HG02884 (cell line): Measurements from ENCODE around the gene DKK3.

Source experiments
- ATAC-seq: cut with Tn5 transposase; IDR thresholded peaks from one replicate; pipeline ENCODE4 v1.9.1; 2021; ENCODE audit warnings: mild to moderate bottlenecking, moderate library complexity; ENCODE audit not compliant: unreplicated experiment

DKK3 gene

DNA sequence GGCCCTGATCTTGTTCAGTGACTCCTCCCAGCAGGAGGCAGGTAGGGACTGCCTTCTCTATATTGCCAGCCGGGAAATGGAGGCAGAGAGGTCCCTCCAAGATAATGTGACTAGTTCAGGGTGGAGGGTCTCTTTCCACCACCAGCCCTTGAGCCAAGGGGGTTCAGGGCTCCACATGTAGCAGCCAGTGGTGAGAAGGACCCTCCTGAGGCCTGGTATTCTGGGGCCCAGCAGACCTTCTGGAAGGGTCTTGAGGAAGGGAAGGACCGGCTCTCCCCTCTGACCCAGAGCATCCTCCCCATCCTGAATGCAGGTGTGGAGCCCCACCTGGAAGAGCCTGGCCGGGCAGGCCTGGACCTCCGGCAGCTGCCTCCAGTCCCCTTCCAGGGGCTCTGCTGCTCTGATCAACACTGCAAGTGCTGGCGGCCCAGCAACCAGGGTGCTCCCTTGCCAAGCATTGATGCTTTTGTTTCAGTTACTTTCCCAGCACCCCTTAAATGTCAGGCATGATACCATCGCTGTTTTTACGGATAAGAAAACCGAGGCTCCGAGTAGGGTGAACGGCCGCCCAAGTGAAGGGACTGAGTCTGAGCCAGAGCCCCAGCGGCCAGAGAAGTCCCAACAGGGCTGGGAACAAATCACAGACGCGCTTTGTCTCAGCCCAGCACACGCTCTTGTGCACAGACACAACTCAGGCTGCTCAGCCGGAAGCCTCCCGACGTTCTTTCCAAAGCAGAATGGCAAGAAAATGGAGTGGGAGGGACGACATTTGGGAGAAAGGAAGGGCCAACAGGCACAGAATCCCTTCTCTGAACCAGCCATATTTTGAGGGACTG lies 38.8 kb downstream of the DKK3 start:
- no peak for ATAC-seq

DNA sequence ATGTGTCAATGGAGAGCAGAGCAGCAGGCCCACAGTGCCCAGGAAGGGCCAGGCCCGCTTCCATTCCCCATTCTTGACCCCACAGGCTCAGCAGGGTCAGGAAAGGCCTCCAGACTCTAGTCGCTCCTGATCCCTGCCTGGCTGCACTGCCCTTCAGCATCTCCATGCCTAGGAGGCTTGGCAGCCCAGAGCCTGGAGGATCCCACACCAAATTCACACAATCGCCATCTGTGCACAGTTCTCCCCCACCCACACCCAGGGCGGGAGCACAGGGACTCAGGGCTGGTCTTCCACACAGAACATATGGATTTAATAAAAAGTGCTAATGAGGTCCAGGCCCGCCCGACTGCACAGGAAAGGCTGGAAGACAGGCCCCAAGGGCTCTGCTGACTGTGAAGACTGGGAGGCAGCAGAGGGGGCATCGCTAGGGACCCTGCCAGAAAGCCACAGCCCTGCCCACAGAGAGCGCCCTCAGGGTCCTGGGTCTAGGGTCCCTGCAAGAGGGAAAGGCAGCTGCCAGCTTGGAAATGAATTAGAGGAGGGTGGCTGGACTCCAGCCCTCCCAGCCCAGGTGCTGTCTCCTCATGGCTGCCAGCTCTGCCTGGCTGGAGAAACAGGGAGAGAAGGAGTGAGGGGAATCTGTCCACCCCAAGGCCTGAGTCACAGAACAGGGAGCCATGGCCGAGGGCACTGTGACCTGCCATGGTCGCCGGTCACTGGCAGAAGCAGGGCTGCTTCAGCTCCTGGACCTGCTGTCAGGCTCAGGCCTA lies 39.7 kb downstream of the DKK3 start:
- ATAC-seq, result no peak

DNA sequence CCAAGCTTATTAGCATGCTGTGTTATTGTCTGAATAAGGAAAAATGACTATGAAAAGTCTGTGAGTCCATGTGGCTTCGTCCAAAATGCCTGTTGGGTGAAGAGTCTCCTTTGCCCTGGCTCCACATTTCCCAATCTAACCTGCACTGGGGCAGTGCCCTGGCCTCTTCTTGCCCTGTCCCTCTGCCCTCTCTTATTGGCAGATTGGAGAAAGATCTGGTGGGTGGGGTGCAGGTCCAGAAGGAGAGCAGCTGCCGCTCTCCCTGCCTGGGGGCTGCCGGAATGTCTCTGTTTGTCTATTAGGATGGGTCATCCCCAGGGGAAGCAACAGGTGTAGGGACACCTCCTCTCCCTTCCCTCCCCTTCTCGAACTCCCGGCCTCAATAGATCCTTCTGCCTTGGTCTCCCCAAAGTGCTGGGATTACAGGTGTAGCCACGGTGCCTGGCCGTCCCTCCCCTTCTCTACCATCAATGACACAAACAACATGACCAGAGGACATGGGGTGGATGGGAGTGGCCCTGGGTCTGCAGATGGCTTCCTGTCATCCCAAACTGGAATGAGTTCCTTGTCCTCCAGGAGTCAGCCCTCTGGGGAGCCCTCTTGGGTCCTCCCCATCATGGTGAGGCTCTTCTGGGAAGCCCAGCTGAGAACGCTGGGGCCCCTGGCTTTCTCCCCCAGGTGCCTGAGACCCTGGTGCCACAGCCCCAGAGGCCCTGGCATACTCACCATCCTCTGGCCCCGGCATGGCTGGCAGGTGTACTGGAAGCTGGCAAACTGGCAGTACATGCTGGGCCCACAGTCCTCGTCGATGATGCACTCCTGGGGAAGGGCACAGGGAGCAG lies 40.5 kb downstream of the DKK3 start:
- ATAC-seq, result no peak

DNA sequence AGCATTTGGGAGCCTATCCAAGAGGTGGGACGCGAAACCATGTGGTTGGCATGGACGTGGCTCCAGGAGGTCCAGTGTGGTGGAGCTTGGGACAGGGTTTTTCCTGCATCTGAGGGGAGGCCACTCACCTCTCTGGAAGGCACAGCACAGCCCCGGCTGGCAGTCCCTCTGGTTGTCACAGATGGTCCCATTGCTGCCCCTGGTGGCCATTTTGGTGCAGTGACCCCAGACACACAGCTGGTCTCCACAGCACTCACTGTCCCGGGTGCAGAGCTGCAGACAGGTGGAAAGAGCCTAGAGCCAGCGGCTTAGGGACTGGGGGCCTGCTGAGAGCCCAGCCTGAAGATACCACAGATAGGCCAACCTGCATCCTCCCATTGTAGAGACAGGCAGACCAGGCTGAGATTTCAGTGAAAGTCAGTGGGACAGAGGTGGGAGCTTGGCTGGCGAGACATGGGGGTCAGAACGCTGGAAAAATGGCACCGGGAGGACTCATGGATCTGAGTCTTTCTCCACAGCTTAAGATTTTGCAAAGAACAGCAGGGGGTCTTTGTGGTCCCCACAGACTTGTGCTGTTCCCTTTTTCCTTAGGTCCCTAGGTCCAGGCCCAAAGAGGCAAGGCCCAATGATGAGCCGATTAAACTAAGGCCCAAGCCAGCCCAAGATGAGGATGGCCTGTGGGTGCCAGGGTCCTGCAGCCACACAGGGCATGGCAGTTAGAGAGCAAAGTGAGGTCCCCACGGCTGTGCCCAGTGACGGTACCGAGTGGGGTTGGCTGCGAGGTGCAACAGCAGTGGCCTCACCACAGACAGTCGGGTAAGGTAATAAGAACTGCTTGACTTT lies 41.4 kb downstream of the DKK3 start:
- peak; percentile 93 for ATAC-seq

DNA sequence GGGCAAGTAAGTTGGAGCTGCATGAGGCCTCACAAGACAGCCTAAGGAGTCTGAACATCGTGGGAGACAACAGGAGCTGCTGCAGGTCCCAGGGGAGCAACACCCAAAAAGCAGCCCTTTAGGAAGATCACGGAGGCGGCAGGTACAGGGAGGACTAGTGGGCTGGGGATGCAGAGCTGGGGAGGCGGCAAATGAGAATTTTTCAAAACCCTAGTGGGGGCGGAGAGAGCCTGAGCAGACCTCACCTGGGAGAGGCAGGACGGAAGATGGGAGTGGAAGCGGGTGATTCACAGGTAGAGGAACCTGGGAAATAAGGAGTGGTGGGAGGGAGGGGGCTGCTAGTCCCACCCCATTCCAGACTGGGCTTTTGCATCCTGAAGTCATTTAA lies 42.1 kb downstream of the DKK3 start:
- ATAC-seq, result no peak

DNA sequence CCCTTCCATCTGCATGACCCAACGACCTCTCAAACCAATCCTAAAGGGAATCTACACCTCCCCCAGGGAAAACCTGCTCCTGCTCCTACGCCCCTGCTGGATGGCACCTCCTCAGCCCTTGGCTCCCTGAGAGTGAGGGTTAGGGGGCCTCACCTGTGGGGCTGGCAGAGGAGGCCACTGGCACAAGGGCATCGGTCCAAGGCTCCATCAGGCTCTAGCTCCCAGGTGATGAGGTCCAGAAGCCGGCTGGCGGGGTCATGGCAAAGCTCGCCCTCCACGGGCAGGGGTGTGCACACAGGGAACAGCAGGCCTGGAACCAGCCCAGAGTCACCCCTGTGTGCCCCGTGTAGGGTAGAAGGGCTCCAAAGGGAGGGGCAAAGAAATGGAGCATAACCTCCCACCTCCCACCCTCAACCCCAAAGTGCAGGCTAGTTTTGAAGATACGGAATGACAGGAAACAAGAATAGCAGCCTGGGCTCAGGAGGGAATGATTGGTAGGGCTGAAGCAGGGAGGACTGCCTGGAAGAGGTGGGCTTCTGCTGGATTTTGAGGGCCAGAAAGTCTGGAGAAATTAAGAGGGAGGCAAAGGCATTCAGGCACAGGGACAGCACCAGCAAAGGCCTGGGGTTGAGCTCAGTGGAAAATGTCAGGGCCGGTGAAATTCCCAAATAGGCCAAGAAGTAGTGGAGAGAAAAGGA lies 42.6 kb downstream of the DKK3 start:
- ATAC-seq, result no peak

DNA sequence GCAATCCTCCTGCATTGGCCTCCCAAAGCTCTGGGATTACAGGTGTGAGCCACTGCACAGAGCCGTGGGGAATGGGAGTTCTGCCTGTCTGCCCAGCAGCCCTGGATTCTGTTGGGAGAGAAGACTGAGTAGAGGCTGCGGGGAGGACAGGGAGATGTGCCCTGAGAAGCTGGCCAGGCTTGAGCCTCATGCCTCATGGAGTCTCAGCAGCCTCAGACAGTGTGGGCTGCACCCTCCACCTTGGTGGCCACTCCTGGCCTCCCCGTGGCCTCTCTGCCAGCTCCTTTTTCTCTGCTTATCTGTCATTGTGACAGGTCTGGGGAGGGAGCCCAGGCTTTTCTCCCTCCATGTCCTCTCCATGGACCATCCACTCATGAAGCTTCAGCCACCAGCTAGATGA lies 43.2 kb downstream of the DKK3 start:
- ATAC-seq, result no peak

DNA sequence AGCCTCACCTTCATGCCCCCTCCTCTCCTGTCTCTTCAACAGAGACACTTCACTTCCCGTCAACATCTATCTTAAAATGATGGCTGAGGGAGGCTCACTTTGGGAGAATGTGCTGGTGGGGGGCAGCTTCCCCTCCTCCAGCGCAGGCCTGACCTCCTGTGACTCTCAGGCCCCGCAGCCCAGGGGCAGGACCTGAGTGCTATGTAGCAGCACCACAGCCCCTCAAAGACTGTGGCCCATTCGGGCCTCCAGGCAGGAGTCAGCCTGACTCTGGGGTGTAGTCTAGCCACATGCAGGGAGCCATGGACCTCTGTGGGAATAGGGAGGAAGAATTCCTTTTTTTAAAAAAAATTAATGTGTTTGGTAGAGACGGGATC lies 43.7 kb downstream of the DKK3 start:
- ATAC-seq, result no peak

DNA sequence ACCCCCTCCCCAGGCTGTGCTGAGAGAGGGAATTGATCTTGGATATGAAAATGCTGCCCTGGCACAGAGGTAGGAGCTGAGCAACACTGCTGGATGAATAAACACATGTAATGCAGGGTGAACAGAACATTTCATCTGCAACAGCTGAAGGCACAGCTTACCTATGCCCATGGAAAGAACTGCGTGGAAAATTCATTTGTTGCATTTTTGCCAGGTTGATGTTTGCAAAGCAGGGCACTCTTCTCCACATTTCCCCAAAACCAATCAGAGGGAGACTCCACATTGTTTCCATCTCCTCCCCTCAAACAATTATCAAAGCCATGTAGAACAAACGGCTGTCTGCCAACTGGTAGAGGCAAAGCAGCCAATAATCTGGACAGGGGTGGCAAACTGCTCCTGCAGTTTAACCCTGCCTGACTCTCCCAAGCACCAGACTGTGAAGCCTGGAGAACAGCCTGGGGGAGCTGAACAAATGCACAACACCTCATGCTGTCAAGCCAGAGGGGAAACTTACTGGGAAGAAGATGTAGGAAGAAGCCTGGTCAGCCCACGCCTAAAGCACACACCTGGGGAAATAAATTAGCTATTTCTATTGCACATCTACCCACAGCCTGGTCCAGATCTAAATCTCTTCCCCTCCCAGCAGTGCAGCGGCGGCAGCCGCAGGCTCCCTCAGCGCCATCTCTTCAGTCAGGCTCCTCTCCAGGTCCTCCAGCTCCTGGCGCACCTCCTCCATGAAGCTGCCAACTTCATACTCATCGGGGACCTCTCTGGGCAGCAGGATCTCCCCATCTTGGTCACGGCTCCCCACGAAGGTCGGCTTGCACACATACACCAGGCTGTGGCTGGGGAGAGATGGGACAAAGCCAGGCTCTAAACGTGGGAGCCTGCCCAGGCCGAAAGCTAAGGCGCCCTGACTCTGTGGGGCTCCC lies 44.3 kb downstream of the DKK3 start:
- ATAC-seq, result no peak

DNA sequence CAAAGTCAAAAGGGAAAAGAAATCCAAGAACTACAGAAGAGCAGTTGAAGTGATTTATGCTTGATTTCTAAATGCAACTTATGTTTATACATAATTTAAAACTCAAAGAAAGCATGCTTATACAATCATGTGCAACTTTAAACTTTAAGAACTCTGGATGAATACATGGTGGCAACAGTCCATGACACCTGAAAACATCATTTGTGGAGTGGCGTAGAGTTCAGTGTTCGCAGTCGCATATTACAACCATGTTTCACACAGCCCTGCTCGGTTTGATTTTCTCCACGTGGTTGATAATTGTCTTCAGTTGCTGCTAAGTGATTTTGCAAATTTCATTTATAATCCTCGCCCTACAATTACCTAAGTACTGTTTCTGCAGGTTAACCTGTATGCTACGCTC lies 45.4 kb downstream of the DKK3 start:
- ATAC-seq, result no peak

DNA sequence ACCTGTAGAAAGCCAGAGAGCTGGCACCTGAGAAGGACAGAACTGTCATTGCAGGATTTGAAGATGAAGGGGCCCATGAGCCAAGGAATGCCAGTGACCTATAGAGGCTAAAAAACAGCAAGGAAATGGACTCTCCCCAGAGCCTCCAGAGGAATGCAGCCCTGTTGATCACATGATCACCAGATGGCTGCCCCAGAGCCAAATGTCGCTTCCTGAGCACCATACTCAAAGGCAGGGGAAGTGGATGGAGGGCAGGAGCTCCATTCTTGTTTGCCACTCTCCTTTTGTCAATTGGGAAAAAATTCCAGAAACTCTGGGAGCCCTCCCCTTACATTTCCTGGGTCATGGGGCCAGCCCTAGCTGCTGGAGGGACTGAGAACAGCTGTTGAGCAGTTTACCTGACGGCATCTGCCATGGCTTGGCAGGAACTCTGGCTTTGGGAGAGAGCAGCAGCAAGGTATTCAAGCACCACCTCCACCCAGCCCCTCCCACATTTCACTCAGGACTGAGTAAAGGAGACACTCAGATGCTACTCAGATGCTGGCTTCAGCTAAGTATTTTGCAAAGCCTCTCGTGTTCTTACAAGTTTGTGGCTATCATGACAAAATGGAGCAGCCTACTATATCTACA lies 46.9 kb downstream of the DKK3 start:
- no peak for ATAC-seq

DNA sequence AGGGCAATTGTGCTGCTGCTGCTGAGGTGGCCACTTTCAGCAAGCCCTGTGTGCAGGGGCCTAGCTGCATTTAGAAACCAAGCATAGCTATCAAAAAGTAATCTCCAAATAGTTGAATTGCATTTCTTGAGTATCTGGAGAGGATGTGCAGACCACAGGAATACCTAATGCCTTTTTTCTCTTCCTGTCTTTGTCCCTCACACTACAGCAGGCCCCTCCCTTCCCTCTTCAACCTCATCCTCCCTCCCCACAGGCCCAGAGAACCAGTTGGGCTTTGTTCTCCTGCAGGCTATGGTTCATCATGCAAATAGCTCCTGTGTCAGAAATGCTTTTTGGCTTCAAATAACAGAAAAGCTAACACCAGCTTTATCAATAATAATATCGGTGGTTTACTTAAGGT lies 47.7 kb downstream of the DKK3 start:
- ATAC-seq, result no peak

DNA sequence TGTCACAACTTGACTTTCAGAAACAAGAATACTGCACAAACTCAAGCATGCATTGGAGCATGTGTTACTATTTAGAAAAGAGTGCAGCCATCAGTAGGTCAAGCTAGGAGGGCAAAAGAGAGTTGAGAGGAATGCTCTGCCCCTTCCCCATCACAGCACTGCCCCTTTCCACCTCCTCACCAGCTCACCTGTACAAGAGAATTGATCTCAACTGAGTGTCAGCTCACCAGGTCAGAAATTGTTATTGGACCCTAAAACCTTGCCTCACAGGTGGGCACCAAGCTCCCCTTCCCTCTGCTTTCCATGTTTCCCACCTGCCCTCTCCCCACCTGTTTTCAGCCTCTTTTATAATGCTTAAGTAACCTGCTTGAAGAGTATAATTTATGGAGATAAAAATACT lies 48.8 kb downstream of the DKK3 start:
- no peak for ATAC-seq

DNA sequence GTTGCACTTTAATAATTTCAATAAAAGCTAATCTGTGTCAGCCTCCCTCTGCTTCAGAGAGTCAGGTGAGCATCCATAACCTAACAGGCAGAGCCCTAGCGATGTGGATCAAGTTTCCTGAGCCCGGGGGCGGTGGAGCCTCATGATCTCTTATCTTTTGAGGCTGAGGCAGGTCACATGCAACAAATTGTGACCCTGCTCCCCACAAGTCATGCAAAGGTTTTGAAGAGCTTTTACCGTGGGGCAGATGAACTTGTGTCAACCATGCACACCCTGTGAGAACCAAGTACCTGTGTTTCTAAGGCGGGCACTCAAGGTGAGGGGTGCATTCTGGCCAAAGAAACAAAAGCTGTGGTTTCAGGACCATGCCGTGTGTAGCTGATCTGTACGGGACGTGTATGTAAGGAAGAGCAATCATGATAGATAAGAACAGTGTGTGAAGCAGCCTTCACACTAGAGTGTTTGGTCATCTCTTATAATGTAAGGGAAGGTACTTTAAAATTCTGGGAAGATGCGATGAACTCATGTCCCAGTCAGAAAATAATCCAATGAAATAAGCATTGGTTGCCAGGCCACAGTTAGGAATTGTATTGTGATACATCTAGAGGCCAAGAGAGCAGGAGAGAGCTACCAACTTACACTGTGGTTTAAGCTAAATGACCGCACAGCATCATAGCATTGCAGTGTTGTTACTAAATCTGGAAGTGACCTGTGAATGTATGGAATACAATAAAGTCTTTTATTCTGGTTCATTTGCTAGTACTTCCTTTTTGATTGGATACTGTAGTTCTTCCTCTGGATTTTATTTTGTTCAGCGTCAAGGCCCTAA lies 49.8 kb downstream of the DKK3 start:
- no peak for ATAC-seq

DNA sequence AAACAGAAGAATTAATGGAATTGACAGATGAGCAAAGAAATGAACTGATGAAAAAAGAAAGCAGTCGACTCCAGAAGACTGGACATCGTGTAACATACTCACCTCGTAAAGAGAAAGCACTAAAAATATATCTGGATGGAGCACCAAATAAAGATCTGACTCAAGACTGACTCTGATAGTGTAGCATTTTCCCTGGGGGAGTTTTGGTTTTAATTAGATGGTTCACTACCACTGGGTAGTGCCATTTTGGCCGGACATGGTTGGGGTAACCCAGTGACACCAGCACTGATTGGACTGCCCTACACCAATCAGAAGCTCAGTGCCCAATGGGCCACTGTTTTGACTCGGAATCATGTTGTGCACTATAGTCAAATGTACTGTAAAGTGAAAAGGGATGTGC lies 52.4 kb downstream of the DKK3 start:
- no peak for ATAC-seq

DNA sequence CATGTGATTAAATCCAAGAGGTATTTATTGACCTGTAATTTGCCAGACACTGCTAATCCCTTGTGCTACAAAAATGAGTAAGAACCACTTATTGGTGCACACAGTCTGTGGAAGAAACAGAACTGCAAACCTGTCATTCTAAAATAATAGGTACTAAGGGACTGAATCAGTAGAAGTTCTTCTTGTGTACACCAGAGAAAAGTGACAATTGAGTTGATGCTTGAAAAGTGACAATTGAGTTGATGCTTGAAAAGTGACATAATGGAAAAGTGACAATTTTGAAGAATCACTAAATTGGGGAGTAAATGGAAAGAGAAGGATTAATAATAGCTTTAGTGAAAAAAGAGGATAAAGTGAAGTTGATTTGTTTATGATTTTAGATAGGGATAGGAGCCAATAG lies 56.4 kb downstream of the DKK3 start:
- no peak for ATAC-seq

DNA sequence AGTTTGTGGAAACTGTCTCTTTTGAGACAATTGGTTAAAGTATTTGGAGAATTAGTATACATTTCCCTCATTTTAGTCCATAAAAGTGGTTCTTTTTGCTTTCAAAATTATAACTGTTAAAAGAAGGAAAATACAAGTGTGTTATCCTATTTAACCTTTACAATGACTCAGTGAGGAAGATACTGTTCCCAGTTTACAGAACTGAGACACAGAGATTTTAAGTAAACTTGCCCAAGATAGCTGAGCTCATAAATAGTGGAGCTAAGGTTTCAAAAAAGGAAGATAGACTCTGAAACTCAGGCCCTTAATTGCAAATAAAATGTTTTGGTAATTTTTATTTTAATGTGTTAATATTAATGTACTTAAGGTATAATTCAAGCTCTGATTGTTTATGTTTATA lies 58.9 kb downstream of the DKK3 start:
- no peak for ATAC-seq
